WTC11 (cell line): ENCODE results near the gene CLDN9. TPM values are rescaled to one million over a fixed set of nuclear protein-coding genes. Genes with fewer than 3 reads are reported as not detected.
A peak's percentile ranks its signal among the peaks of the same experiment; 100 is the strongest.
"Not testable (repeated sequence)": the region's sequence is repeated elsewhere in the genome, so short reads cannot be mapped to it uniquely, and the experiment has no call there.

Experiments used
- ATAC-seq: fragments of 200-7000 bp; cut with Tn5 transposase; 2 replicates; pipeline ENCODE4 v1.10.0; 2021; ENCODE audit warnings: mild to moderate bottlenecking, moderate library complexity
- CTCF ChIA-PET: fragments of 300-600 bp; sonication (Branson Sonifier 250); formaldehyde crosslinking; loops from one replicate; lab custom pipeline; 2021; ENCODE audit warnings: antibody characterized with exemption; lab: Charles Lee
- POLR2A ChIA-PET: fragments of 350-600 bp; sonication (Branson Sonifier 250); formaldehyde crosslinking; loops from one replicate; lab custom pipeline; 2021; ENCODE audit warnings: antibody characterized with exemption; lab: Charles Lee
- DNase-seq: peaks from one replicate; pipeline ENCODE4 v3.0.0; 2021; ENCODE audit warnings: low spot score
- H3K27ac Mint-ChIP-seq: 2 replicates; pipeline ENCODE4 v1.8.0; 2021; ENCODE audit warnings: mixed read lengths
- H3K27me3 Mint-ChIP-seq: 2 replicates; pipeline ENCODE4 v1.8.0; 2021; ENCODE audit warnings: low read depth, mild to moderate bottlenecking, moderate library complexity, mixed read lengths
- H3K36me3 Mint-ChIP-seq: 2 replicates; pipeline ENCODE4 v1.8.0; 2021; ENCODE audit warnings: mixed read lengths
- H3K4me1 Mint-ChIP-seq: 2 replicates; pipeline ENCODE4 v1.8.0; 2022; ENCODE audit warnings: mixed read lengths
- H3K4me3 Mint-ChIP-seq: 2 replicates; pipeline ENCODE4 v1.8.0; 2021; ENCODE audit warnings: mild to moderate bottlenecking, moderate library complexity, mixed read lengths
- H3K9me3 Mint-ChIP-seq: 2 replicates; pipeline ENCODE4 v1.8.0; 2021; ENCODE audit warnings: mixed read lengths
- AR ChIP-seq: fragments of 250-450 bp; sonication (Bioruptor Pico); IDR thresholded peaks from 2 replicates; pipeline ENCODE4 v1.9.0; 2021; ENCODE audit warnings: mild to moderate bottlenecking
- EMX1 ChIP-seq: fragments of 250-450 bp; sonication (Bioruptor Pico); IDR thresholded peaks from 2 replicates; pipeline ENCODE4 v1.8.0; 2021; ENCODE audit warnings: mild to moderate bottlenecking
- FOXP1 ChIP-seq: sonication (generic); formaldehyde crosslinking; IDR thresholded peaks from 2 replicates; pipeline ENCODE4 v1.8.0; 2022; ENCODE audit warnings: missing genetic modification reagents, mild to moderate bottlenecking, moderate library complexity, borderline replicate concordance
- GTF2I ChIP-seq: fragments of 250-450 bp; sonication (Bioruptor Pico); conservative IDR thresholded peaks from 2 replicates; pipeline ENCODE4 v1.4.0; 2021; ENCODE audit warnings: mild to moderate bottlenecking
- KAT7 ChIP-seq: sonication (generic); formaldehyde crosslinking; IDR thresholded peaks from 2 replicates; pipeline ENCODE4 v1.8.1; 2023; ENCODE audit warnings: missing genetic modification reagents, mild to moderate bottlenecking, borderline replicate concordance
- NFATC4 ChIP-seq: fragments of 250-450 bp; sonication (Bioruptor Pico); IDR thresholded peaks from 2 replicates; pipeline ENCODE4 v1.9.0; 2021; ENCODE audit warnings: mild to moderate bottlenecking
- NR2C2 ChIP-seq: sonication (generic); formaldehyde crosslinking; IDR thresholded peaks from 2 replicates; pipeline ENCODE4 v1.8.0; 2022; ENCODE audit warnings: mild to moderate bottlenecking, missing genetic modification reagents
- SOX15 ChIP-seq: fragments of 250-450 bp; sonication (Bioruptor Pico); IDR thresholded peaks from 2 replicates; pipeline ENCODE4 v1.9.0; 2021; ENCODE audit warnings: mild to moderate bottlenecking
- TCF7 ChIP-seq: sonication (generic); formaldehyde crosslinking; IDR thresholded peaks from 2 replicates; pipeline ENCODE4 v1.8.0; 2022; ENCODE audit warnings: mild to moderate bottlenecking, low read depth, missing genetic modification reagents, moderate library complexity
- ZNF121 ChIP-seq: sonication (generic); formaldehyde crosslinking; IDR thresholded peaks from 2 replicates; pipeline ENCODE4 v1.8.0; 2023; ENCODE audit warnings: missing genetic modification reagents
- ZNF232 ChIP-seq: sonication (generic); formaldehyde crosslinking; IDR thresholded peaks from 2 replicates; pipeline ENCODE4 v1.8.0; 2022; ENCODE audit warnings: mild to moderate bottlenecking, missing genetic modification reagents
- ZNF532 ChIP-seq: fragments of 250-450 bp; sonication (Bioruptor Pico); IDR thresholded peaks from 2 replicates; pipeline ENCODE4 v1.9.0; 2021; ENCODE audit warnings: mild to moderate bottlenecking, borderline replicate concordance
- ZNF671 ChIP-seq: fragments of 250-450 bp; sonication (Bioruptor Pico); IDR thresholded peaks from 2 replicates; pipeline ENCODE4 v1.8.0; 2021; ENCODE audit warnings: mild to moderate bottlenecking
- total RNA-seq: library from RNA; stranded (reverse); gene quantifications from 3 replicates; pipeline ENCODE4 v1.2.3, GENCODE V29; 2021

CLDN9 gene
- total RNA-seq, 1 experiment from 2014 or later, result 0.92 TPM

- Mint-ChIP-seq H3K4me3 (no peak overlapping the region), H3K9me3 (0 out of 2 replicates have a peak, but pooled peaks cover 6% of the 10 kb centered on the region), H3K36me3 (peaks cover 18% of the 10 kb centered on the region), H3K27ac (no peak overlapping the region), H3K27me3 (peaks cover 24% of the 10 kb centered on the region), H3K4me1 (peaks cover 23% of the 10 kb centered on the region)
- DNase-seq (no peak), ATAC-seq (no peak)
- ChIA-PET CTCF (interaction anchor here (0.6 to 5.8 kb wide), 3 partner anchors 7 to 30 kb away, joined by 3 to 86 read pairs (median 59); no protein-coding TSS in a partner anchor), POLR2A (interaction anchor here (0.7 kb wide), 1 partner anchor 37 kb away, joined by 3 read pairs; no protein-coding TSS in a partner anchor)
- no peak for TF ChIP-seq NFATC4 (CRISPR knock-in tag)
- no peak for TF ChIP-seq ZNF532 (CRISPR knock-in tag)
- no peak for TF ChIP-seq NR2C2 (CRISPR knock-in tag)
- no peak for TF ChIP-seq EMX1 (CRISPR knock-in tag)
- no peak for TF ChIP-seq KAT7 (CRISPR knock-in tag)
- TF ChIP-seq AR (CRISPR knock-in tag), result no peak
- no peak for TF ChIP-seq GTF2I (CRISPR knock-in tag)
- TF ChIP-seq TCF7 (CRISPR knock-in tag), result no peak
- TF ChIP-seq ZNF232 (CRISPR knock-in tag), result no peak
- no peak for TF ChIP-seq ZNF121 (CRISPR knock-in tag)
- no peak for TF ChIP-seq SOX15 (CRISPR knock-in tag)
- TF ChIP-seq ZNF671 (CRISPR knock-in tag), result no peak
- TF ChIP-seq FOXP1 (CRISPR knock-in tag), result no peak
These were observed 38.8 kb downstream of the CLDN9 start for GRCh38 chr16:3051494-3051893.

DNA sequence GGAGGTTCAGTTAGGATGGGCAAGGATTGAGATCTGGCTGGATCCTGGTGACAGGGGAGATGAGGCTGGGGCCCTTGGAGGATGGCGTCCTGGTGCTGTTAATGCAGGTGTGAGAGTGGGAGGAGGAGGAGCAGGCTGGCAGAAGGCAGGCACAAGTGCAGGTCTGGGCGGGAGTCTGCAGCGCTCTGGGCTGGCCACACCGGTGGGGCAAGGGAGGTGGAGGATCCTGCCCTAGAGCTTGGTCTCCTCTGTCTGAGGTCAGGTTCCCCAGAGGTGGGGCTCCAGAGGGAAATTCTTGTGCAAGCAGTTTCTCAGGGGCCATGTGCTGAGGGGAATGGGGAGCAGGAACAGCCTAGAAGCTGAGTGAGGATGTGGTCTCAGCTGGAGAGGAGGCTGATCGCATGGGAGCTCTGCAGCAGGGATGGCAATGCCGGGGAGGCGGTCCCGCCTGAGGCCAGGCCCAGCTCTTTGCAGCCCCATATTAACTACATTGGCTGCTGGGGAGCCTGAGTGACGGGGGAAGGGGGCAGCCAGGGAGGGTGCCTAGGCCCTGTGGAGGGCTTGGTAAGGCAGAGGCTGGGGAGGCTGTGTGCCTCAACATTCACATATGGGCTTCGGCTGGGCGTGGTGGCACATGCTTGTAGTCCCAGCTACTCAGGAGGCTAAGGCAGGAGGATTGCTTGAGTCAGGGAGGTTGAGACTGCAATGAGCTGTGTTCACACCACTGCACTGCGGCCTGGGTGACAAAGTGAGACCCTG lies 40.0 kb downstream of the CLDN9 start:
- H3K27ac Mint-ChIP-seq, CTCF ChIA-PET, DNase-seq, ATAC-seq, POLR2A ChIA-PET, H3K9me3 Mint-ChIP-seq, H3K4me3 Mint-ChIP-seq: not testable (repeated sequence)
- Mint-ChIP-seq H3K36me3 (peaks cover 18% of the 10 kb centered on the region), H3K27me3 (peaks cover 20% of the 10 kb centered on the region), H3K4me1 (peaks cover 23% of the 10 kb centered on the region)

DNA sequence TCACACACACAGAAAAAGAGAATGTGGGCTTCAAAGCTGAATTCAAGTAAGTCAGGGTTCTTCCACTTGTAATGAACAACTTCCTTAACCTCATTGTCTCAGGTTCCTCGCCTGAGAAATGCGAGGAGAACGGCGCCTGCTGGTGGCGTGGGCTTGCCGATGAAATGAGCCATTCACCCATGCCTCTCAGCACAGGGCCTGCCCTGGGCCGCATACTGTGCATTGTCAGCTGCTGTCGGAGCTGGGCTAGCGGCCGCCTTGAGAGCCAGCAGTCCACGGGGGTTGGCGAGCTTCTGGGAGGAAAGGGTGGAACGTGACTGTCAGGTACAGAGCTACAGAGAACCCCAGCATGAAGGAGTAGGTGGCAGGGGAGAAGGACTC lies 40.6 kb downstream of the CLDN9 start:
- DNase-seq, H3K4me3 Mint-ChIP-seq, CTCF ChIA-PET, H3K27ac Mint-ChIP-seq, POLR2A ChIA-PET, H3K9me3 Mint-ChIP-seq: not testable (repeated sequence)
- Mint-ChIP-seq H3K4me1 (peaks cover 20% of the 10 kb centered on the region), H3K36me3 (peaks cover 16% of the 10 kb centered on the region), H3K27me3 (peaks cover 14% of the 10 kb centered on the region)
- ATAC-seq, result peak; percentile 36; the same call in 1 of the 2 replicates
